WTC11 (cell line): Measurements from ENCODE around the gene AGBL1. TPM values are rescaled to one million over a fixed set of nuclear protein-coding genes. Genes with fewer than 3 reads are reported as not detected.

ENCODE experiments used
- ATAC-seq: fragments of 200-7000 bp; cut with Tn5 transposase; 2 replicates; pipeline ENCODE4 v1.10.0; 2021; ENCODE audit warnings: mild to moderate bottlenecking, moderate library complexity
- CTCF ChIA-PET: fragments of 300-600 bp; sonication (Branson Sonifier 250); formaldehyde crosslinking; loops from one replicate; lab custom pipeline; 2021; ENCODE audit warnings: antibody characterized with exemption; lab: Charles Lee
- POLR2A ChIA-PET: fragments of 350-600 bp; sonication (Branson Sonifier 250); formaldehyde crosslinking; loops from one replicate; lab custom pipeline; 2021; ENCODE audit warnings: antibody characterized with exemption; lab: Charles Lee
- DNase-seq: peaks from one replicate; pipeline ENCODE4 v3.0.0; 2021; ENCODE audit warnings: low spot score
- H3K27ac Mint-ChIP-seq: 2 replicates; pipeline ENCODE4 v1.8.0; 2021; ENCODE audit warnings: mixed read lengths
- H3K27me3 Mint-ChIP-seq: 2 replicates; pipeline ENCODE4 v1.8.0; 2021; ENCODE audit warnings: low read depth, mild to moderate bottlenecking, moderate library complexity, mixed read lengths
- H3K36me3 Mint-ChIP-seq: 2 replicates; pipeline ENCODE4 v1.8.0; 2021; ENCODE audit warnings: mixed read lengths
- H3K4me1 Mint-ChIP-seq: 2 replicates; pipeline ENCODE4 v1.8.0; 2022; ENCODE audit warnings: mixed read lengths
- H3K4me3 Mint-ChIP-seq: 2 replicates; pipeline ENCODE4 v1.8.0; 2021; ENCODE audit warnings: mild to moderate bottlenecking, moderate library complexity, mixed read lengths
- H3K9me3 Mint-ChIP-seq: 2 replicates; pipeline ENCODE4 v1.8.0; 2021; ENCODE audit warnings: mixed read lengths
- ARID4B ChIP-seq: sonication (generic); formaldehyde crosslinking; IDR thresholded peaks from 2 replicates; pipeline ENCODE4 v1.8.0; 2023; ENCODE audit warnings: missing genetic modification reagents, mild to moderate bottlenecking, borderline replicate concordance
- E2F4 ChIP-seq: sonication (generic); formaldehyde crosslinking; IDR thresholded peaks from 2 replicates; pipeline ENCODE4 v1.8.1; 2022; ENCODE audit warnings: low read depth, mild to moderate bottlenecking, moderate library complexity, missing genetic modification reagents, borderline replicate concordance
- ELF4 ChIP-seq: sonication (generic); formaldehyde crosslinking; IDR thresholded peaks from 2 replicates; pipeline ENCODE4 v1.8.1; 2022; ENCODE audit warnings: low read depth, mild to moderate bottlenecking, moderate library complexity, missing genetic modification reagents
- EMX1 ChIP-seq: fragments of 250-450 bp; sonication (Bioruptor Pico); IDR thresholded peaks from 2 replicates; pipeline ENCODE4 v1.8.0; 2021; ENCODE audit warnings: mild to moderate bottlenecking
- ERG ChIP-seq: fragments of 250-450 bp; sonication (Bioruptor Pico); IDR thresholded peaks from 2 replicates; pipeline ENCODE4 v1.8.0; 2021; ENCODE audit warnings: mild to moderate bottlenecking
- ESRRA ChIP-seq: sonication (generic); formaldehyde crosslinking; IDR thresholded peaks from 2 replicates; pipeline ENCODE4 v1.8.1; 2022; ENCODE audit warnings: mild to moderate bottlenecking, missing genetic modification reagents, borderline replicate concordance
- JAZF1 ChIP-seq: fragments of 250-450 bp; sonication (Bioruptor Pico); IDR thresholded peaks from 2 replicates; pipeline ENCODE4 v1.9.0; 2021; ENCODE audit warnings: moderate library complexity, mild to moderate bottlenecking, inconsistent platforms
- NFE2L1 ChIP-seq: sonication (generic); formaldehyde crosslinking; IDR thresholded peaks from 2 replicates; pipeline ENCODE4 v1.8.1; 2023; ENCODE audit warnings: missing genetic modification reagents
- SMAD4 ChIP-seq: sonication (generic); formaldehyde crosslinking; IDR thresholded peaks from 2 replicates; pipeline ENCODE4 v1.8.0; 2022; ENCODE audit warnings: mild to moderate bottlenecking, missing genetic modification reagents
- TEAD4 ChIP-seq: sonication (generic); formaldehyde crosslinking; IDR thresholded peaks from 2 replicates; pipeline ENCODE4 v1.8.0; 2022; ENCODE audit warnings: mild to moderate bottlenecking, missing genetic modification reagents
- USF2 ChIP-seq: sonication (generic); formaldehyde crosslinking; IDR thresholded peaks from 2 replicates; pipeline ENCODE4 v1.8.1; 2023; ENCODE audit warnings: mild to moderate bottlenecking, missing genetic modification reagents, moderate library complexity
- ZMAT4 ChIP-seq: fragments of 250-450 bp; sonication (Bioruptor Pico); IDR thresholded peaks from 2 replicates; pipeline ENCODE4 v1.9.0; 2021; ENCODE audit warnings: mild to moderate bottlenecking
- ZNF121 ChIP-seq: sonication (generic); formaldehyde crosslinking; IDR thresholded peaks from 2 replicates; pipeline ENCODE4 v1.8.0; 2023; ENCODE audit warnings: missing genetic modification reagents
- ZNF232 ChIP-seq: sonication (generic); formaldehyde crosslinking; IDR thresholded peaks from 2 replicates; pipeline ENCODE4 v1.8.0; 2022; ENCODE audit warnings: mild to moderate bottlenecking, missing genetic modification reagents
- ZNF317 ChIP-seq: sonication (generic); formaldehyde crosslinking; IDR thresholded peaks from 2 replicates; pipeline ENCODE4 v1.8.1; 2023; ENCODE audit warnings: low read depth, mild to moderate bottlenecking, moderate library complexity, missing genetic modification reagents, borderline replicate concordance
- ZNF423 ChIP-seq: fragments of 250-450 bp; sonication (Bioruptor Pico); IDR thresholded peaks from 2 replicates; pipeline ENCODE4 v2.1.2; 2022; ENCODE audit warnings: mild to moderate bottlenecking, moderate library complexity
- total RNA-seq: library from RNA; stranded (reverse); gene quantifications from 3 replicates; pipeline ENCODE4 v1.2.3, GENCODE V29; 2021
- TF ChIP-seq, protein P1 (sequence below): sonication (generic); formaldehyde crosslinking; IDR thresholded peaks from 2 replicates; pipeline ENCODE4 v1.8.0; 2022; ENCODE audit warnings: mild to moderate bottlenecking, missing genetic modification reagents
- TF ChIP-seq, protein P2 (sequence below): sonication (generic); formaldehyde crosslinking; IDR thresholded peaks from 2 replicates; pipeline ENCODE4 v1.8.1; 2022; ENCODE audit warnings: low read depth, missing genetic modification reagents, borderline replicate concordance

The AGBL1 gene
- total RNA-seq, 1 experiment from 2014 or later = not detected

DNA sequence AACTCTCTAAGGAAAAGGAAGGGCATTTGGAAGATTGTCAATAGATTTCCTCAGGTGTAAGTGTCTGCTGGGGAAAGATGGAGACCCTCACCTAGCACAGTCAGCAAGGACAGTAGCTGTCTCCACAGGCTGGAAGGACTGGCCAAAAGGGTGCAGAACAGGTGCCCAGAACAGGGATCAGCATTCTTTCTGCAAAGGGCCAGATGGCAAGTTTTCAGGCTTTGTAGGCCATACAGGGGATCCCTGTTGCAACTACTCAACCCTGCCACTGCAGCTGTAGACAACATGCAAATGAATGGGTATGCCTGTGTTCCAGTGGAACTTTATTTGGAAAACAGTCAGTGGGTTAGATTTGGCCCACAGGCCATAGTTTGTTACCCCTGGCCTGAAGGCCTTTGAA lies 8.1 kb downstream of the AGBL1 start:
- no peaks in the 10 kb centered on the region for H3K9me3 Mint-ChIP-seq
- H3K4me1 Mint-ChIP-seq = peaks cover 35% of the 10 kb centered on the region
- DNase-seq (no peak), ATAC-seq (no peak)
- H3K4me3 Mint-ChIP-seq = no peak overlapping the region
- H3K27ac Mint-ChIP-seq = no peak overlapping the region
- POLR2A ChIA-PET = interaction anchor here (0.7 kb wide), 2 partner anchors 26 kb away, joined by 3 to 4 read pairs; no protein-coding TSS in a partner anchor
- no peaks in the 10 kb centered on the region for H3K36me3 Mint-ChIP-seq
- no peaks in the 10 kb centered on the region for H3K27me3 Mint-ChIP-seq
- CTCF ChIA-PET = no interaction called here
- TF ChIP-seq ZNF317 (CRISPR knock-in tag) = no peak
- TF ChIP-seq ARID4B = no peak
- no peak for TF ChIP-seq ZNF121 (CRISPR knock-in tag)

- Mint-ChIP-seq H3K27ac (peak overlapping the region; percentile 86), H3K9me3 (no peaks in the 10 kb centered on the region), H3K36me3 (no peaks in the 10 kb centered on the region), H3K4me3 (no peak overlapping the region; the same call in 1 of the 2 replicates), H3K27me3 (no peaks in the 10 kb centered on the region), H3K4me1 (peaks cover 28% of the 10 kb centered on the region)
- peak; percentile 76 for ATAC-seq
- POLR2A ChIA-PET = no interaction called here
- CTCF ChIA-PET = interaction anchor here (0.7 to 1.6 kb wide), 5 partner anchors 8 to 231 kb away, joined by 3 to 8 read pairs (median 4); partner anchors contain the start of gene AGBL1
- no peak for DNase-seq
- TF ChIP-seq ZNF317 (CRISPR knock-in tag) = no peak
- no peak for TF ChIP-seq ZNF232 (CRISPR knock-in tag)
- TF ChIP-seq ZMAT4 (CRISPR knock-in tag) = no peak
- no peak for TF ChIP-seq SMAD4
- no peak for TF ChIP-seq ZNF423
- TF ChIP-seq, protein P1, sequence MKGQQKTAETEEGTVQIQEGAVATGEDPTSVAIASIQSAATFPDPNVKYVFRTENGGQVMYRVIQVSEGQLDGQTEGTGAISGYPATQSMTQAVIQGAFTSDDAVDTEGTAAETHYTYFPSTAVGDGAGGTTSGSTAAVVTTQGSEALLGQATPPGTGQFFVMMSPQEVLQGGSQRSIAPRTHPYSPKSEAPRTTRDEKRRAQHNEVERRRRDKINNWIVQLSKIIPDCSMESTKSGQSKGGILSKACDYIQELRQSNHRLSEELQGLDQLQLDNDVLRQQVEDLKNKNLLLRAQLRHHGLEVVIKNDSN (CRISPR knock-in tag) = no peak
- no peak for TF ChIP-seq ESRRA
- TF ChIP-seq, protein P2, sequence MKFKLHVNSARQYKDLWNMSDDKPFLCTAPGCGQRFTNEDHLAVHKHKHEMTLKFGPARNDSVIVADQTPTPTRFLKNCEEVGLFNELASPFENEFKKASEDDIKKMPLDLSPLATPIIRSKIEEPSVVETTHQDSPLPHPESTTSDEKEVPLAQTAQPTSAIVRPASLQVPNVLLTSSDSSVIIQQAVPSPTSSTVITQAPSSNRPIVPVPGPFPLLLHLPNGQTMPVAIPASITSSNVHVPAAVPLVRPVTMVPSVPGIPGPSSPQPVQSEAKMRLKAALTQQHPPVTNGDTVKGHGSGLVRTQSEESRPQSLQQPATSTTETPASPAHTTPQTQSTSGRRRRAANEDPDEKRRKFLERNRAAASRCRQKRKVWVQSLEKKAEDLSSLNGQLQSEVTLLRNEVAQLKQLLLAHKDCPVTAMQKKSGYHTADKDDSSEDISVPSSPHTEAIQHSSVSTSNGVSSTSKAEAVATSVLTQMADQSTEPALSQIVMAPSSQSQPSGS (CRISPR knock-in tag) = no peak
- TF ChIP-seq EMX1 (CRISPR knock-in tag) = no peak
- TF ChIP-seq JAZF1 (CRISPR knock-in tag) = no peak
- no peak for TF ChIP-seq TEAD4
- no peak for TF ChIP-seq E2F4 (CRISPR knock-in tag)
- TF ChIP-seq USF2 = no peak
- TF ChIP-seq ARID4B = no peak
- no peak for TF ChIP-seq ELF4 (CRISPR knock-in tag)
- no peak for TF ChIP-seq ERG (CRISPR knock-in tag)
- no peak for TF ChIP-seq NFE2L1
These were observed 9.8 kb downstream of the AGBL1 start for GRCh38 chr15:86089422-86089821.
